HG03457 (cell line): Measurements from ENCODE around the gene CRYBA1.
"Not testable (repeated sequence)": the region's sequence is repeated elsewhere in the genome, so short reads cannot be mapped to it uniquely, and the experiment has no call there.

Experiments used
- ATAC-seq: cut with Tn5 transposase; IDR thresholded peaks from one replicate; pipeline ENCODE4 v1.9.1; 2021; ENCODE audit warnings: moderate number of reproducible peaks; ENCODE audit not compliant: unreplicated experiment

The CRYBA1 gene, protein sequence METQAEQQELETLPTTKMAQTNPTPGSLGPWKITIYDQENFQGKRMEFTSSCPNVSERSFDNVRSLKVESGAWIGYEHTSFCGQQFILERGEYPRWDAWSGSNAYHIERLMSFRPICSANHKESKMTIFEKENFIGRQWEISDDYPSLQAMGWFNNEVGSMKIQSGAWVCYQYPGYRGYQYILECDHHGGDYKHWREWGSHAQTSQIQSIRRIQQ

GRCh38 chr17:29246628-29247027 is at the start of gene CRYBA1:
Gene CRYBA1 (plus strand): TSS chr17:29246859. CDS start chr17:29246864, 5 bp downstream.
- ATAC-seq = no peak

- no peak for ATAC-seq
These were observed 49.0 kb upstream of the CRYBA1 start for GRCh38 chr17:29197516-29198272.

DNA sequence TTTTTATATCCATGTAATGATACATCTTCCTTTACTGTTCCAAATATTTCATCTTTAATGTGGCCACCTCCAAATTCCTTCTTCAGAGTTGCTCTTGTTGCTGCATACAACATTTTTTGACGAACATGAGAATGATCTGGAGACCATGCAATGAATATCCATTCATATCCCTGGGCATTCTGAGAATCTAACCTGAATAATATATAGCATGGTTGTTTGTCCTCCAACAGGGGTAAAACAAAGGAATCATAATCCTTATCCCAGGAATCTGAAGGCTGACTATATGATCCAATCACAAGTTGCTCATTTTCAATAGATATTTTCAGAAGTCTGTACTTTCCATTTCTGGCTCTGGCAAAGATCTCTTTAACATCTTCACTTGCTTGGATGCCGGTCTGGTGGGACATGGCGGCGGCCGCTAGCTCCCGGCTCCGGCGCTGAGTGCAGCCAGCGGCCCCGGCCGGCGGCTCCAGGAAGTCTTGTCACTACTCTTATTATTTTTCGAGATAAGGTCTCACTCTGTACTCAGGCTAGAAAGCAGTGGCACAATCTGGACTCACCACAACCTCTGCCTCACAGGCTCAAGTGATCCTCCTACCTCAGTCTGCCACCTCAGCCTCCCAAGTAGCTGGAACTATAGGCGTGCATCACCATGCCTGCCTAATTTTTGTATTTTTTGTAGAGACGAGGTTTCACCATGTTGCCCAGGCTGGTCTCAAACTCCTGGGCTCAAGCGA is 42.4 kb upstream of the CRYBA1 start:
- ATAC-seq = not testable (repeated sequence)

DNA sequence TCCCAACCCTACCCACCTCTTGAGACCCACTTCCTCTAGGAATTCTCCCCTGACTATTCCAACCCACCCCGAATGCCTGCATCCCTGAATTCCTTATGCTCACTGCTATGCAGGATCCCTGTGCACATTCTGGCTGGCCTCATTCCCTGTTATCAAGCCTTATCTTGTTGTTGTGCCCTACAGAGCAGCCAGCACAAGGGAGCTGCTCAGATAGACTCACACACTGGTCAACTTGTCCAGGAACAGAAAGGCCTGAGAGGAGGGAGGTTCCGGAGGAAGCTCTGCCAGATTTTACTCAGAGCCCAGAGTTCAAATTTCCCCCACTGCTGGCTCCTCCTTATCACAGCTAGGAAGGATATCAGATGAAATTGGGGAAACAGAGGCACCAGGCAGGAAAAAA is 41.6 kb upstream of the CRYBA1 start:
- no peak for ATAC-seq

DNA sequence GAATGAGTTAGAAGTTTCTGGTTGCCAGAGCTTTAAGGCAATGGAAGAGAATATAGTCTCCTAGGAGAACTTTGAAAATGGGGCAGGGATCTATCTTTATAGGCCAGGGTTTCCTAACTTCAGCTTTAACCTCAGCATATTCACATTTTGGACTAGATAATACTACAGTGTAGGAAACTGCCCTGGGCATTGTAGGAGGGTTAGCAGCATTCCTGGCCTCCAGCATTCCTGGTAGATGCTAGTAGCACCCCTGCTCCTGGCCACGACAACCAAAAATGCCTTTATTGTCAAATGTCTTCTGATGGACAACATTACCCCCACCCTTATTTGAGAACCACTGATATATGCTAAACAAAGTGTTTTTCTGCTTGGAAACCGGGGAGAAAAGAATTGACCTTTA is 38.7 kb upstream of the CRYBA1 start:
- no peak for ATAC-seq

- no peak for ATAC-seq
These were observed 37.6 kb upstream of the CRYBA1 start for GRCh38 chr17:29209073-29209472.

- ATAC-seq = no peak
These were observed 35.8 kb upstream of the CRYBA1 start for GRCh38 chr17:29210879-29211278.

DNA sequence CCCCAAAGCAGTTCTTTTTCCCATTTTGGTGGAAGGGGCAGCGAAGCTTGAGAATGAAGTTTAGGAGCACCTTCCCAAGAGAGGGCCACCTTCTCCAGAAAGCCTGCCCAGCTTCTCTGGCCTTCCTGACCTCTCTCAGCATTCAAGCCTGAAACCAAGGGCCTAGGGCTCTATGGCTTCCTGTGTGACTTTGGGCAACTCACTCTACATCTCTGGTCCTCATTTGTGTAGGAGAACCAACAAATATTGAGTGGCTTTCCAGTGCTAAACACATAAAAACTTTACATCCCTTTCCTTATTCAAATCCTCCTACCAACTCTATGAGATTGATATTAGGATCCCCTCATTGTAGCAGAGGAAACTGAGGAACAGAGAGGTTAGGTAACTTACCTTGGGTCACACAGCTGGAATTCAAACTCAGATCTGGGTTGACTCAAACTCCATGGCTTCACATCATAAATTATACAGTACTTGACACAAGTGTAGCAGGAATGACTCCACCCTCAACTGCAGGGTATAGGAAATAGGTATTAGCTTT is 34.5 kb upstream of the CRYBA1 start:
- no peak for ATAC-seq

DNA sequence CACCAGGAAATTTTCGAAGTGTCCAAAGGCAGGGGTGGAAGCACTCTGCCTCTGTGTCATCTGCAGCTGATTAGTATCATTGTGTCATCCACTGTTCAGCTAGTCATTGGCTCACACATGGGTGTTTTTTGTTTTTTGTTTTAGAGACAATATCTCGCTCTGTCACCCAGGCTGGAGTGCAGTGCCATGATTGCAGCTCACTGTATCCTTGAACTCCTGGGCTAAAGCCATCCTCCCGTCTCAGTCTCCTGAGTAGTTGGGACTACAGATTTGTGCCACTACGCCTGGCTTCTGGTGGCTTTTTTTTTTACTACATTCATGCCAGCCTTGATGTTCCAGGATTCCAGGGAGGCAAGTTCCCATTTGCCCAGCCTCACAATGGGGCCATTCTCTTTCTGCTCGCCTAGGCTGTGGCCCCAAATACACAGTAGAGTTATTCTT is 34.0 kb upstream of the CRYBA1 start:
- no peak for ATAC-seq

- no peak for ATAC-seq
These were observed 32.2 kb upstream of the CRYBA1 start for GRCh38 chr17:29214215-29215146.

- no peak for ATAC-seq
These were observed 31.5 kb upstream of the CRYBA1 start for GRCh38 chr17:29215174-29215573.

DNA sequence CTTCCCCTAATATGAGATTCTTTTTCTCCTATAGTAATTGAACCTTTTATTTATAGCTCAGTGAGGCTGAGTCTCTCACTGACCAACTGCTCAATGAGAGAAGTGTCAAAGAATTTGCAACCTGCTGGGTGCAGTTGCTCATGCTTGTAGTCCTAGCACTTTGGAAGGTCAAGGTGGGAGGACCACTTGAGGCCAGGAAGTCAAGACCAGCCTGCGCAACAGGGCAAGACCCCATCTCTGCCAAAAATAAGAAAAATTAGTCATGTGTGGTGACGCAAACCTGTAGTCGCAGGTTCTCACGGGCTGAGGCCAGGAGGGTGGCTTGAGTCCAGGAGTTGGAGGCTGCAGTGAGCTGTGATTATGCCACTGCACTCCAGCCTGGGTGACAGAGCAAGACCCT is 30.9 kb upstream of the CRYBA1 start:
- ATAC-seq = no peak

DNA sequence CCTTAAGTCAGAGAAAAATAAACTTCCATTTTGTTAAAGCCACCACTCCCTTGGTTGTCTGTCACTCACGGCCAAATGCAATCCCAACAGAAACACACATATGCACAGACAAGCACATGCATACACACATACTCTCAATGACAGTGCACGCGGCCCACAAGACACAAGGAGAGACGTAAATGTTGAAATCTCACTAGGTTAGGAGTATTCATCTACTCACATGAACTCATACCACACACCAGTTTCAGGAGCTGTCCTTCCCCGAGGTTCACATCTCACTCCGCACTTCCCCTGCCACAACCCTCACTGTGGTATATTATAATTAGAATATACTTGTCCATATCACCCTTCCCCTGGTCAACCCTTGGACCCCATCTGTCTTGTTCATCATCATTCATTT is 30.5 kb upstream of the CRYBA1 start:
- ATAC-seq = no peak

DNA sequence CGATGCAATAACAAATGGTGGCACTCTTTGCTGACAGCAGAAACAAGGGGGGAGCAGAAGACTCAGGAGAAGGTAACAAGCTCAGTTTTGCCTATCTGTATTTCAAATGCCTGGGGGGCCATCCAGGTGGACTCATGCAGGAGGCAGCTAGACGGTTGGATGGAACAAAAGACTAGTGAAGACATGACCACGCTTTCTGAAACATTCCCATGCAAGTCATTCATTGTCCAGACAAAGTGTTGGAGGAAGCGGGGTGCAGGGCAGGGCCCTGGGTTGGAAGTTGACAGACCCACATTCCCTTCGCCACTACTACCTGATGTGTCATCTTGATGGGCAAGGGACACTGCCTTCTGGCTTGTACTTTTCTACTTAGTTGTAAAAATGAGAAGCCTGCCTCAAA is 29.8 kb upstream of the CRYBA1 start:
- ATAC-seq = no peak

GRCh38 chr17:29219378-29220047 is 27.1 kb upstream of the CRYBA1 start:
- ATAC-seq = no peak

DNA sequence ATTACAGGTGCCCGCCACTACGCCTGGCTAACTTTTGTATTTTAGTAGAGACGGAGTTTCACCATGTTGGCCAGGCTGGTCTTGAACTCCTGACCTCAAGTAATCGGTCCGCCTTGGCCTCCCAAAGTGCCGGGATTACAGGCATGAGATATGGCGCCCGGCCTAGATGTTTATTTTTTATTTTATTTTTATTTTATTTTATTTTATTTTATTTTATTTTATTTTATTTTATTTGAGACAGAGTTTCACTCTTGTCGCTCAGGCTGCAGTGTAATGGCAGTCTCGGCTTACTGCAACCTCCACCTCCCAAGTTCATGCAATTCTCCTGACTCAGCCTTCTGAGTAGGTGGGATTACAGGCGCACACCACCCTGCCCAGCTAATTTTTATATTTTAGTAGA is 25.3 kb upstream of the CRYBA1 start:
- ATAC-seq = not testable (repeated sequence)

- no peak for ATAC-seq
These were observed 21.3 kb upstream of the CRYBA1 start for GRCh38 chr17:29225396-29225795.

- ATAC-seq = no peak
These were observed 13.4 kb upstream of the CRYBA1 start for GRCh38 chr17:29233301-29233700.

GRCh38 chr17:29234972-29235371 is 11.7 kb upstream of the CRYBA1 start:
- ATAC-seq = not testable (repeated sequence)

- ATAC-seq = no peak
These were observed 10.8 kb upstream of the CRYBA1 start for GRCh38 chr17:29235904-29236303.
